Occipital lobe (tissue), 2 donors: ENCODE data around the gene TGFB1. TPM values are rescaled to one million over a fixed set of nuclear protein-coding genes. Genes with fewer than 3 reads are reported as not detected.
A peak's percentile ranks its signal among the peaks of the same experiment; 100 is the strongest.
"Not testable (repeated sequence)": the region's sequence is repeated elsewhere in the genome, so short reads cannot be mapped to it uniquely, and the experiment has no call there.

ENCODE experiments used
- DNase-seq: peaks from one replicate; lab custom pipeline; 2025; lab: John Stamatoyannopoulos, UW
- total RNA-seq: library from RNA; depleted of rRNA; stranded (reverse); fragments of >200 nt; gene quantifications from one replicate; pipeline ENCODE4 v1.2.3, GENCODE V29; 2014

Gene TGFB1
- total RNA-seq, 1 donor from 2014 or later = 0.94 TPM

DNA sequence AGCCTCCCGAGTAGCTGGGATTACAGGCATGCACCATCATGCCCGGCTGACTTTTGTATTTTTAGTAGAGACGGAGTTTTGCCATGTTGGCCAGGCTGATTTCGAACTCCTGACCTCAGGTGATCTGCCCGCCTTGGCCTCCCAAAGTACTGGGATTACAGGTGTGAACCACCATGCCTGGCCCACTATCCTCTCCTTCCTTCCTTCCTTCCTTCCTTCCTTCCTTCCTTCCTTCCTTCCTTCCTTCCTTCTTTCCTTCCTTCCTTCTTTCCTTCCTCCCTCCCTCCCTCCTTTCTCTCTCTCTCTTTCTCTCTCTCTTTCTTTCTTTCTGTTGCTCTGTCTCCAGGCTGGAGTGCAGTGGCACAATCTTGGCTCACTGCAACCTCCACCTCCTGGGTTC lies 17.4 kb upstream of the TGFB1 start:
- not testable (repeated sequence) for DNase-seq

DNA sequence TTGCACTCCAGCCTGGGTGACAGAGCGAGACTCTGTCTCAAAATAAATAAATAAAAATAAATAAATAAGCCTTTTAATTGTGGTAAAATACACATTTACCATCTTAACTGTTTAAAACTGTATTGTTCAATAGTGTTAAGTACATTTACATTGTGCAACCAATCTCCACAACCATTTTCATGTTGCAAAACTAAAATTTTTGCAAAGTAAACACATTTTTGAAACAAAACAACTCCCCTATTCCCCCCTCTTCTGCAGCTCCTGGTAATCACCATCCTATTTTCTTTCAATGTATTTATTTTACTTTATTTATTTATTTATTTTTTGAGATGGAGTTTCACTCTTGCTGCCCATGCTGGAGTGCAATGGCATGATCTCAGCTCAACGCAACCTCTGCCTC lies 16.0 kb upstream of the TGFB1 start:
- DNase-seq = no peak

DNA sequence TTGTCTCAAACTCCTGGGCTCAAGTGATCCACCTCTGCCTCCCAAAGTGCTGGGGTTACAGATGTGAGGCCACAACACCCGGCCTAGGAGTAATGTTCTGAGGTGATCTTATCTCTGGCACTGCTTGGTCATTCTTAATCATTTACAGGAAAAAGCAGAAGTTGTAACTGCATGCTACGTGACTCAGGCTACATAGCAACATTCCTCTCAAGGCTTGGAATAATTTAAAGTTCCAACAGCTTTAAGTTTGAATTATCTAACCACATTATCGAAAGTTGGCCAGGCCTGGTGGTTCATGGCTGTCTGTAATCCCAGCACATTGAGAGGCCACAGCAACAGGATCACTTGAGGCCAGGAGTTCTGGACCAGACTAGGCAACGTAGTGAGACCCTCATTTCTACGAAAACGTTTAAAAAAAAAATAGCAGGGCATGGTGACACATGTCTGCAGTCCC lies 14.2 kb upstream of the TGFB1 start:
- no peak for DNase-seq

DNA sequence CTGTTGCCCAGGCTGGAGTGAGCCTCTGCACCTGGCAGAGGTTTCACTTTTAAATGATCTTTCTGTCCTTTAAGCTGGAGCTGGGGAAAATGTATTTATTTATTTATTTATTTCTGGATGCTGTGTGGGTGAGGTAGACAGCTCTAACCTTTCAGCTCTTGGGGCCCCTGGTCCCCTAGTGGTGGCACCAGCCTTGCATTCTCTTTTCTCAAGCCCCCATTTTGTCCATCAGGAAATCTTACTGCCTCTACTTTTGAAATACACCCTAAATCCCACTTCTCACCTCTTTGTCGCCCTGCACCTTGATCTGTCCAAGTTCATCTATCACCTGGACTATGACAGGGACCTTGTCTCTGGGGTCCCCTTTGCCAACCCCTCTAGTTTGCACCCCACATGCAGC lies 12.4 kb upstream of the TGFB1 start:
- no peak for DNase-seq

GRCh38 chr19:41364524-41365391 lies 11.0 kb upstream of the TGFB1 start:
- no peak for DNase-seq

DNA sequence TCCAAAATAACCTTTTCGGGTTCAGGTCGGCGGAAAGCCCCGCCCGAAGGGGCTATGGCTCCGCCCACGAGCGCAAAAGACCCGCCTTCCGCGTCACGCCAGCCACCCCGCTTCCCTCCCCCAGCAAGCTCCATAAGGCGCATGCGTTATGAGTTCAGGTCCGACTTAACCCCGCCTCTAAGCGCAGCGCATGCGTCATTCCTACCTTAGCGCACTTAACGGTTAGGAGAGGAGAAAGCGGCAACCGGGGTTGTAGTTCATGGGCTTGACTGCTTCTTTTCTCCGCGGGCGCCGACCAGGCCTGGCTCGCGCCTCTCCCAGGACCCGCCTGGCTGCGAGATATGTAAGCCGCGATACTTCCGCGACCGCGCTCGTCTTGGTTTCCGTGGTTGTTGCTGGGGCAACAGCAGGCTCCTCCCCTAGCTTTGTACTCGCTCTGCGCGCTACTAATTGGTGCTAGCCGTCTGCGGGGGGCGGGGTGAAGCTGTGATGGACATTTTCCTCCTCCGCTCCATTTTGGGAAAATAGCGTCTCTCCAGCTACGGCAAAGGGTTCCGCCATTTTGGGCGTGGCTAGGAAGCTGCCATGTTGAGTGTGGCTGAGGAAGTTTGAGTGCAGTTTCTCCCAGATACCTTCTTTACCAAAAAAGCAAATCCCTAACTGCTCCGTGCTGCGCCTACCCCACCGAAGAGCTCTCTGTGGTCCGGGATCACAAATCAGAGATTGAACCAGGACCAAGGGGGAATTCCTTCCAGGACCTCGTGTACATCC lies 10.2 kb upstream of the TGFB1 start, which contains the start of gene B9D2:
TSS of gene B9D2 (minus strand) at position 397 of the 771 bp plus-strand sequence. CDS start 630 bp downstream, outside the sequence.
- peak; percentile 97 for DNase-seq

- DNase-seq = no peak
These were observed 9.6 kb upstream of the TGFB1 start for GRCh38 chr19:41363371-41363752.

DNA sequence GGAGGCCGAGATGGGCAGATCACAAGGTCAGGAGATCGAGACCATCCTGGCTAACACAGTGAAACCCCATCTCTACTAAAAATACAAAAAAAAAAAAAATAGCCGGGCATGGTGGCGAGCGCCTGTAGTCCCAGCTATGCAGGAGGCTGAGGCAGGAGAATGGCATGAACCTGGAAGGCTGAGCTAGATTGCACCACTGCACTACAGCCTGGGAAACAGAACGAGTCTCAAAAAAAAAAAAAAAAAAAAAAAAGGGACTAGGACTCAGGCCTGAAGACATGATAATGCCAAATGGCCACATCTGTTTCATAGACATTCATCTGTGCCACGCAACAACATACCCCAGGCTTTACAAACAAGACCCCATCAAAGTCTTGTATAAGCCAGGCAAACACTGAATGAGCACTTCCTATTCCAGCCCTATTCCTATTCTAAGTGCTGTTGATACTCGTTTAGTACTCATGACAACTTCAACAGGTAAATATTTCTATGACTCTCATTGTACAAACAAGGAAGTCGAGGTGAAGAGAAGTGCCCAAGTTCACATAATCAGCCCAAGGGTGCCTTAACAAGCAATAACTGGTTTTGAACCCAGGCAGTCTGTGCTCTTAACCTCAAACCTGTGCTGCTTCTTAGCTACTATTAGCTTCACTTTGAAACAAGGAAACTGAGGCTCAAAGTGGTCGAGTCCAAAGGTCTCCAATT lies 8.6 kb upstream of the TGFB1 start:
- DNase-seq = no peak

DNA sequence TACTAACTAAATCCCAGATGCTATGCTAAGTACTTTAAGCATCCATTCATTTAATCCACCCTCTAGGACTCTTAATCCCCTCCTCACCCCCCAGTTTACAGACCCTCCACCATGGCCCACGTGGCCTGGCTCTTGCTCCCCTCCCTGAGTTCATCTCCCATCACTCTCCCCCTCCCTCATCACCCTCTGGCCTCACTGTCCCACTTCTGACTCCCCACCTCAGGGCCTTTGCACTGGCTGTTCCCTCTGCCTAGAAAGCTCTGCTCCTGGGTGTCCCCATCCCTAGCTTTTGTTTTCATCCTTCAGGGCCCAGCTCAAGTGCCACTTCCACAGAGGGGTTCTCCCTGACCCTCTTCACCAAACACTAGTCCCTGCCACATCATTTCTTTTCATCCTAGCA lies 6.0 kb upstream of the TGFB1 start:
- DNase-seq = no peak

DNA sequence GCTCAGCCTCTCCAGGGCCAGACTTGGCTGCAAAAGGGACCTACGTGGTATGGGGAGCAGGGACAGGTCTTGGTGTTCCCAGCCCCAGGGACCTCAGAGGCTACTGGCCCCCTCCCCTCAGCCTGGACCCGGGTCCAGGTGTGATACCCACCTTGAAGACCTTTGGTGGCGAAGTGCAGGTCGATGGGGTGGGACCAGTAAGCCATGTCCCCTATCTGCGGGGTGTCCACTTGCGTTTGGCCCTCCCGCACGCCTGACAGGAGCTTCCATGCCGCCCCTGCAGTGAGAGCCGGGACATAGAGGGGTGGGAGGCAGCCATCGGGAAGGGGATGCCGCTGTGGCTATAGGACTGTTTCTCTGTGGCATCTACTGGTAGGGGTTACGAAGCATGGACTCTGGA lies 4.0 kb upstream of the TGFB1 start:
- no peak for DNase-seq

- no peak for DNase-seq
These were observed 3.4 kb upstream of the TGFB1 start for GRCh38 chr19:41356984-41357739.

DNA sequence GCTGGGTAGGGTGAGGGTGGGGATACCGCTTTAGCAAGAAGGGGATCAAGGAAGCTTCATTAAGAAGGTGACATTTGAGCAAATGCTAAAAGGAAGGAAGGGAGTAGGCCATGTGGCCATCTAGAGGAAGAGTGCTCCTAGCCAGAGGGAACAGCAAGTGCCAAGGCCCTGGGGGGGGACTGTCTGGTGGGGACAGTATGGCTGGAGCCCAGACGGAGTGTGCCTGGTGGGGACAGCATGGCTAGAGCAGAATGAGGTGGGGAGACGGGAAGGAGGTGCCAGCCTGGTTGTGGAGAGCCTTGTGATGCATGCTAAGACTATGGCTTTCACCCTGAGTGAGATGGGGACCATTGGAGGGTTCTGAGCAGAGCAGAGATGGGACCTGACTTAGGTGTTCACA lies 2.1 kb upstream of the TGFB1 start:
- DNase-seq = no peak

- DNase-seq = no peak
These were observed 1.3 kb upstream of the TGFB1 start for GRCh38 chr19:41355035-41355434.

GRCh38 chr19:41354343-41354953 lies 726 bp upstream of the TGFB1 start:
- no peak for DNase-seq

DNA sequence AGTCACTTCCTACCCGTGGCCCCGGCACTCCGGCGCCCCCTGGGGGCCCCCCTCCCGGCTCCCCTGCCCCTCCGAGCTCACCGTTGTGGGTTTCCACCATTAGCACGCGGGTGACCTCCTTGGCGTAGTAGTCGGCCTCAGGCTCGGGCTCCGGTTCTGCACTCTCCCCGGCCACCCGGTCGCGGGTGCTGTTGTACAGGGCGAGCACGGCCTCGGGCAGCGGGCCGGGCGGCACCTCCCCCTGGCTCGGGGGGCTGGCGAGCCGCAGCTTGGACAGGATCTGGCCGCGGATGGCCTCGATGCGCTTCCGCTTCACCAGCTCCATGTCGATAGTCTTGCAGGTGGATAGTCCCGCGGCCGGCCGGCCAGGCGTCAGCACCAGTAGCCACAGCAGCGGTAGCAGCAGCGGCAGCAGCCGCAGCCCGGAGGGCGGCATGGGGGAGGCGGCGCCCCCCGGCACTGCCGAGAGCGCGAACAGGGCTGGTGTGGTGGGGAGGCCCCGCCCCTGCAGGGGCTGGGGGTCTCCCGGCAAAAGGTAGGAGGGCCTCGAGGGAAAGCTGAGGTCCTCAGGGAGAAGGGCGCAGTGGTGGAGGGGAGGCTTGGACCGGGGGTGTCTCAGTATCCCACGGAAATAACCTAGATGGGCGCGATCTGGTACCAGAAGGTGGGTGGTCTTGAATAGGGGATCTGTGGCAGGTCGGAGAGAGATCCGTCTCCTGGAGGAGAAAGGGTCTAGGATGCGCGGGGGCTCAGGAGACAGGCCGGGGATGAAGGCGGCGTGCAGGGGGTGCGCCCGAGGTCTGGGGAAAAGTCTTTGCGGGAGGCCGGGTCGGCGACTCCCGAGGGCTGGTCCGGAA lies 885 bp downstream of the TGFB1 start:
- no peak for DNase-seq

DNA sequence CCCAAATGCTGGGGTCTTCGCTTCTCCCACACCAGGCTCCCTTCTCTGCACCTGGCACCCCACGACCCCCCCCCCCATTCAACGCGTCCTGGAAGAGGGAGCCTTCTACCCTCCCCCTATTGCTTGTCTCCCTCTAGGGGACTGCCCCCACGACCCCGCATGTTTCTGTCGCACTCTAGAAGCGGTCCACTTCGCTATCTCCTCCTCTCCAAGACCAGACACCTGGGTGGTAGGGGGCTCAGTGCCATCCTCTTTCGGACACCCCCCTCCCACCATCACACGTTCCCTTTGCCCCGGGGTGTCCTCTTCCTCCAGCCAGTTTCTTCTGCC lies 1.5 kb downstream of the TGFB1 start:
- DNase-seq = no peak

DNA sequence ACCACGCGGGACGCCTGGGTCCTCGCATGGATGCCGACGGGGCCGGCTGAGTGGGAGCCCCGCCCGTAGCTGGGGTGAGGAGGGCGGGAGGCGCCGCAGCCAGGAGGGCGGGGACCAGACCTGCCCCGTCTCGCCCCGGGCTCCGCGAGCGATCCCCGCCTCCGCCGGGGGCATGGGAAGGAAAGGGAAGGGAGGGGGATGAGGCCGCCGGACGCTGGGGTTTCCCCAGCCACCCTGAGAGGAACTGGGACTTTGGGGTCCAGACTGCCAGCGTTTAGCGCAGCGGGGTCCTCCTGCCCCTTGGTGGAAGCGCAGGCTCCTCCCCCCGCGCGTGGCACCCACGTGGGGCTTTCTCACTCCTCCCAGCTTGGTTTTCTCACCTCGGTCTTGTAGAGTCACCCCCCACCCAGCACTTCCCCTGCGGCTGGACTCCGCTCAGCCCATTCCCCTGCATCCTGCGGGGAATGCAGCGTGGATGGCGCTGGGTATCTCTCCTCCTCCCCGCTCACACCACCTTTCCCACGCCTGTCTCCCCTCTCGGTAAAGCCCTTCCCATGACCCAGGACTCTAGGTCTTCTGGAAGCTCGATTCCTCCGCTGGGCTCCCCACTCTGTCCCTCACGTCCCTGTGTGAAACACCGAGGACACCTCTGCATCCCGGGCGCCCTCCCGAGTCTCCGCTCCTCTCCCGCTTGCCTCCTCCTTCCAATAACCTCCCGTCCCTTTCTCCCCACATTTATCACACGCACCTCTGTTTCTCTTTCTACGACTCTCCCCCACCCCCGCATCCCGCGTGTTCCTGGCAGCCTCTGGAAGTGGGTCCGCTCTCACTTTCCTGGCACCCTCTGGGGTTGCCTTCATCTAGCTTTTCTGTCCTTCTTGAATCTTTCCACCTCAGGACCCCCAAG lies 2.1 kb downstream of the TGFB1 start:
- DNase-seq = no peak

DNA sequence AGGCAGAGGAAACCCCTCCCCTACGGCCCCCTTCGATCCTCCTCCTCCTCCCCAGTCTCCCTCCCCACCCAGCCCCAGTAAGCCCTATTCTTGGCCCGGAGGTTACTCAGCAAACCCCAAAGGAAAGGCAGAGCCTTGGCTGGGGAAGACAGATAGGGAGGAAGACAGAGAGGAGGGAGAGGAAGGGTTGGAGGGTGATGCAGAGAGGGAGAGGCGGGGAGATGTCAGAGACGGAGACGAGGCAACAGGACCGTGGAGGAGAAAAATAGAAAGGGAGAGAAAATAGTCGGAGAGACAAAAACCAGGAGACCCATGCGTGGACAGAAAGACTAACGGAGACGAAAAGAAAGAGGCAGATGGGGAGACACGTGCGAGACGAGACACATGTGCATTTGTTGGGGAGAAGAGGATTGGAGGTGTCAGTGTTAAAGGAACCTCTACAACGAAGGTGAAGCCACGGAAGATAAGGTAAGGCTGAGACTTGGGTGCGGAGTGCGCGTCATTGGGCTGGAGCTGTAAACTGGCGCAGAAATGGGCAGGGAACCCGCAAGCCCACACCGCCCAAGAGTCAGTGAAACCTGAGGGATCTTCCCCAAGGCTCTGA lies 2.9 kb downstream of the TGFB1 start:
- no peak for DNase-seq
